Measurements from ENCODE around the gene ZMIZ1. TPM values are rescaled to one million over a fixed set of nuclear protein-coding genes. Genes with fewer than 3 reads are reported as not detected.

Gene ZMIZ1
- total RNA-seq, 1 experiment from 2014 or later = 28.4 TPM

GRCh38 chr10:79239924-79240581 lies 171.3 kb downstream of the ZMIZ1 start:
- ChIA-PET RAD21 (ENCODE audit: low non-redundant PET in 1 of 2, low total read pairs in 2 of 2, uncharacterized antibody in 2 of 2, unreplicated experiment in 2 of 2) (no interaction called here), CTCF (no interaction called here), POLR2A (no interaction called here)
- Histone ChIP-seq H2AFZ (ENCODE audit: low read depth, low read length, poor library complexity, severe bottlenecking) (no peak overlapping the region), H3K27me3 (ENCODE audit: insufficient read depth, low read length) (no peaks in the 10 kb centered on the region), H3K9ac (ENCODE audit: low read length) (no peak overlapping the region), H3K4me2 (ENCODE audit: low read length) (no peak overlapping the region), H3K9me3 (ENCODE audit: control insufficient read depth in 1 of 2, insufficient read depth in 1 of 2, low read depth in 1 of 2, low read length in 2 of 2) (no peaks in the 10 kb centered on the region), H3K4me3 (replicated peaks in 1 of 2; ENCODE audit: low read depth in 1 of 2, low read length in 2 of 2) (no peak overlapping the region), H3K79me2 (ENCODE audit: insufficient read depth, low read length) (no peaks in the 10 kb centered on the region), H3K4me1 (ENCODE audit: control insufficient read depth in 1 of 2, insufficient read depth in 2 of 2, low read length in 2 of 2) (peaks cover 0 to 28% of the 10 kb centered on the region in 2 experiments; a peak in 2 of 4 replicates), H3K36me3 (ENCODE audit: control insufficient read depth in 1 of 2, insufficient read depth in 2 of 2, low read length in 2 of 2) (no peaks in the 10 kb centered on the region), H3K27ac (ENCODE audit: low read depth, low read length) (no peak overlapping the region), H3K9me2 (ENCODE audit: insufficient read depth) (no peaks in the 10 kb centered on the region), H4K20me1 (ENCODE audit: insufficient read depth) (no peaks in the 10 kb centered on the region)
- ATAC-seq (no peak), DNase-seq (ENCODE audit: low read depth, low spot score) (no peak)
- no TSS peak for BruUV-seq (replicated peaks)
- intact Hi-C loops (cut with micrococcal nuclease) = no loop called here
- no peak for TF ChIP-seq JUND (IDR thresholded peaks at IDR 0.05)

DNA sequence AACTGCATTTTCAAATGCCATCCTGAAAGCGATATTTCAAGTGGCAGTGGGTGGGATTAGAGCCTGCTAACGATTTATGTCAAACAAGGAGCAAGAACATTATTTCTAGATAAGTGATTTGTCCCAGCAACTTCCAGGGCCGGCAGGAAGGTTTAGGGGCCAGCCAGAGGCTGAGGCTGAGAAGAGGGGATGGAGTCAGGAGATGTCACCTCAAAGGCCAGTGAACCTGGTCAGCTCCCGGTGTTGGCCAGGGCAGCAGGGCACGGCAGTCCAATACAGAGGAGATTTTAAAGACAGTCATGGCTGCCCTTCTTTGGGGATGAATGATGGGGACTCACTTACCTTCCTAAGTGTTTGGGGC lies 172.8 kb downstream of the ZMIZ1 start:
- Histone ChIP-seq H3K4me1 (ENCODE audit: control insufficient read depth in 1 of 2, insufficient read depth in 2 of 2, low read length in 2 of 2) (peaks cover 0 to 28% of the 10 kb centered on the region in 2 experiments; a peak in 2 of 4 replicates), H3K27me3 (ENCODE audit: insufficient read depth, low read length) (no peaks in the 10 kb centered on the region), H3K4me3 (replicated peaks in 1 of 2; ENCODE audit: low read depth in 1 of 2, low read length in 2 of 2) (no peak overlapping the region), H2AFZ (ENCODE audit: low read depth, low read length, poor library complexity, severe bottlenecking) (no peak overlapping the region), H3K9me2 (ENCODE audit: insufficient read depth) (no peaks in the 10 kb centered on the region), H3K79me2 (ENCODE audit: insufficient read depth, low read length) (no peaks in the 10 kb centered on the region), H3K27ac (ENCODE audit: low read depth, low read length) (no peak overlapping the region), H3K36me3 (ENCODE audit: control insufficient read depth in 1 of 2, insufficient read depth in 2 of 2, low read length in 2 of 2) (no peaks in the 10 kb centered on the region), H4K20me1 (ENCODE audit: insufficient read depth) (no peaks in the 10 kb centered on the region), H3K9me3 (ENCODE audit: control insufficient read depth in 1 of 2, insufficient read depth in 1 of 2, low read depth in 1 of 2, low read length in 2 of 2) (no peaks in the 10 kb centered on the region), H3K9ac (ENCODE audit: low read length) (no peak overlapping the region), H3K4me2 (ENCODE audit: low read length) (peak overlapping the region; percentile 27; the same call in 1 of the 2 replicates)
- DNase-seq (ENCODE audit: low read depth, low spot score) (no peak), ATAC-seq (no peak)
- POLR2A ChIA-PET = no interaction called here
- BruUV-seq (replicated peaks) = no TSS peak
- intact Hi-C loops (cut with micrococcal nuclease) = no loop called here
- RAD21 ChIA-PET (ENCODE audit: low non-redundant PET in 1 of 2, low total read pairs in 2 of 2, uncharacterized antibody in 2 of 2, unreplicated experiment in 2 of 2) = no interaction called here
- CTCF ChIA-PET = no interaction called here
- TF ChIP-seq, protein P1, sequence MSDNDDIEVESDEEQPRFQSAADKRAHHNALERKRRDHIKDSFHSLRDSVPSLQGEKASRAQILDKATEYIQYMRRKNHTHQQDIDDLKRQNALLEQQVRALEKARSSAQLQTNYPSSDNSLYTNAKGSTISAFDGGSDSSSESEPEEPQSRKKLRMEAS (IDR thresholded peaks at IDR 0.05) = no peak
- TF ChIP-seq RAD21 (IDR thresholded peaks at IDR 0.05; ENCODE audit: low read depth) (no peak), FOSL1 (IDR thresholded peaks at IDR 0.05; ENCODE audit: low read depth) (no peak), EZH2phosphoT487 (IDR thresholded peaks at IDR 0.05; ENCODE audit: borderline replicate concordance) (no peak), SP1 (IDR thresholded peaks at IDR 0.05; ENCODE audit: low read depth) (no peak), SIN3A (IDR thresholded peaks at IDR 0.05; ENCODE audit: low read depth) (no peak), ELF1 (IDR thresholded peaks at IDR 0.05; ENCODE audit: borderline replicate concordance, low read depth) (no peak), ZNF274 (IDR thresholded peaks at IDR 0.05; ENCODE audit: low read depth, low read length) (no peak), POLR2AphosphoS5 (IDR thresholded peaks at IDR 0.05; ENCODE audit: low read depth, low read length) (no peak)
- TF ChIP-seq, protein P2, sequence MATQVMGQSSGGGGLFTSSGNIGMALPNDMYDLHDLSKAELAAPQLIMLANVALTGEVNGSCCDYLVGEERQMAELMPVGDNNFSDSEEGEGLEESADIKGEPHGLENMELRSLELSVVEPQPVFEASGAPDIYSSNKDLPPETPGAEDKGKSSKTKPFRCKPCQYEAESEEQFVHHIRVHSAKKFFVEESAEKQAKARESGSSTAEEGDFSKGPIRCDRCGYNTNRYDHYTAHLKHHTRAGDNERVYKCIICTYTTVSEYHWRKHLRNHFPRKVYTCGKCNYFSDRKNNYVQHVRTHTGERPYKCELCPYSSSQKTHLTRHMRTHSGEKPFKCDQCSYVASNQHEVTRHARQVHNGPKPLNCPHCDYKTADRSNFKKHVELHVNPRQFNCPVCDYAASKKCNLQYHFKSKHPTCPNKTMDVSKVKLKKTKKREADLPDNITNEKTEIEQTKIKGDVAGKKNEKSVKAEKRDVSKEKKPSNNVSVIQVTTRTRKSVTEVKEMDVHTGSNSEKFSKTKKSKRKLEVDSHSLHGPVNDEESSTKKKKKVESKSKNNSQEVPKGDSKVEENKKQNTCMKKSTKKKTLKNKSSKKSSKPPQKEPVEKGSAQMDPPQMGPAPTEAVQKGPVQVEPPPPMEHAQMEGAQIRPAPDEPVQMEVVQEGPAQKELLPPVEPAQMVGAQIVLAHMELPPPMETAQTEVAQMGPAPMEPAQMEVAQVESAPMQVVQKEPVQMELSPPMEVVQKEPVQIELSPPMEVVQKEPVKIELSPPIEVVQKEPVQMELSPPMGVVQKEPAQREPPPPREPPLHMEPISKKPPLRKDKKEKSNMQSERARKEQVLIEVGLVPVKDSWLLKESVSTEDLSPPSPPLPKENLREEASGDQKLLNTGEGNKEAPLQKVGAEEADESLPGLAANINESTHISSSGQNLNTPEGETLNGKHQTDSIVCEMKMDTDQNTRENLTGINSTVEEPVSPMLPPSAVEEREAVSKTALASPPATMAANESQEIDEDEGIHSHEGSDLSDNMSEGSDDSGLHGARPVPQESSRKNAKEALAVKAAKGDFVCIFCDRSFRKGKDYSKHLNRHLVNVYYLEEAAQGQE (IDR thresholded peaks at IDR 0.05; ENCODE audit: low read depth) = no peak
- TF ChIP-seq, protein P3, sequence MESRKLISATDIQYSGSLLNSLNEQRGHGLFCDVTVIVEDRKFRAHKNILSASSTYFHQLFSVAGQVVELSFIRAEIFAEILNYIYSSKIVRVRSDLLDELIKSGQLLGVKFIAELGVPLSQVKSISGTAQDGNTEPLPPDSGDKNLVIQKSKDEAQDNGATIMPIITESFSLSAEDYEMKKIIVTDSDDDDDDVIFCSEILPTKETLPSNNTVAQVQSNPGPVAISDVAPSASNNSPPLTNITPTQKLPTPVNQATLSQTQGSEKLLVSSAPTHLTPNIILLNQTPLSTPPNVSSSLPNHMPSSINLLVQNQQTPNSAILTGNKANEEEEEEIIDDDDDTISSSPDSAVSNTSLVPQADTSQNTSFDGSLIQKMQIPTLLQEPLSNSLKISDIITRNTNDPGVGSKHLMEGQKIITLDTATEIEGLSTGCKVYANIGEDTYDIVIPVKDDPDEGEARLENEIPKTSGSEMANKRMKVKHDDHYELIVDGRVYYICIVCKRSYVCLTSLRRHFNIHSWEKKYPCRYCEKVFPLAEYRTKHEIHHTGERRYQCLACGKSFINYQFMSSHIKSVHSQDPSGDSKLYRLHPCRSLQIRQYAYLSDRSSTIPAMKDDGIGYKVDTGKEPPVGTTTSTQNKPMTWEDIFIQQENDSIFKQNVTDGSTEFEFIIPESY (IDR thresholded peaks at IDR 0.05; ENCODE audit: extremely low read depth, insufficient replicate concordance, low read length) = no peak
